ENCODE measurements around the gene NQO2. TPM values are rescaled to one million over a fixed set of nuclear protein-coding genes. Genes with fewer than 3 reads are reported as not detected.

Gene NQO2
- total and polyA plus RNA-seq, 2 of the 13 experiments (the other 11 are each of a cell fraction or from before 2014, with no cell fraction given) = 32.2 to 56.5 TPM

- no peak for TF ChIP-seq ZNF646 (CRISPR knock-in tag; IDR thresholded peaks at IDR 0.05)
- TF ChIP-seq ZNF142 (CRISPR knock-in tag; IDR thresholded peaks at IDR 0.05) = no peak
- TF ChIP-seq AGO2 (optimal IDR thresholded peaks at IDR 0.05; ENCODE audit: low read depth, low read length) = peak; percentile 62
- TF ChIP-seq POGK (CRISPR knock-in tag; conservative IDR thresholded peaks at IDR 0.05) = peak; percentile 90
- TF ChIP-seq TSC22D2 (CRISPR knock-in tag; IDR thresholded peaks at IDR 0.05; ENCODE audit: borderline replicate concordance) = no peak; the same call in 1 of the 2 replicates
- no peak for TF ChIP-seq ZNF431 (CRISPR knock-in tag; IDR thresholded peaks at IDR 0.05; ENCODE audit: borderline replicate concordance, low read depth)
- no peak for TF ChIP-seq FOXA1 (IDR thresholded peaks at IDR 0.05)
- no peak for TF ChIP-seq FOXA1 (CRISPR knock-in tag; IDR thresholded peaks at IDR 0.05)
- no peak for TF ChIP-seq TIGD3 (CRISPR knock-in tag; IDR thresholded peaks at IDR 0.05; ENCODE audit: borderline replicate concordance)
- TF ChIP-seq NR3C1 (CRISPR knock-in tag; IDR thresholded peaks at IDR 0.05) = no peak
- TF ChIP-seq AHR (CRISPR knock-in tag; IDR thresholded peaks at IDR 0.05) = no peak
Measured at GRCh38 chr6:2971420-2972218, 28.1 kb upstream of the NQO2 start, which contains the start of gene SERPINB6 (continued).
